Measurements from ENCODE around the gene PKIB.

PKIB gene

GRCh38 chr6:122718616-122719015 is 108.4 kb downstream of the PKIB start:
- Histone ChIP-seq H3K27me3 (replicated peaks; ENCODE audit: insufficient read depth, low read length) (no peaks in the 10 kb centered on the region), H3K4me1 (ENCODE audit: low read length) (no peaks in the 10 kb centered on the region), H3K9me3 (replicated peaks; ENCODE audit: insufficient read depth, low read length) (no peaks in the 10 kb centered on the region), H3K9ac (ENCODE audit: low read length) (no peak overlapping the region), H3K9me2 (replicated peaks; ENCODE audit: insufficient read depth, low read length) (no peaks in the 10 kb centered on the region), H4K20me1 (ENCODE audit: insufficient read depth, low read length) (no peaks in the 10 kb centered on the region), H3F3A (ENCODE audit: insufficient read depth, low read length) (no peaks in the 10 kb centered on the region), H3K79me2 (ENCODE audit: low read length) (no peaks in the 10 kb centered on the region), H3K4me3 (ENCODE audit: low read length) (no peak overlapping the region), H3K36me3 (replicated peaks; ENCODE audit: insufficient read depth, low read length) (no peaks in the 10 kb centered on the region), H3K4me2 (ENCODE audit: low read depth, low read length) (no peak overlapping the region), H2AFZ (ENCODE audit: low read length) (no peak overlapping the region), H3K27ac (ENCODE audit: low read length) (no peak overlapping the region)
- no peak for DNase-seq
- TF ChIP-seq EZH2phosphoT487 (IDR thresholded peaks at IDR 0.05; ENCODE audit: low read length) (no peak), EZH2 (optimal IDR thresholded peaks at IDR 0.05; ENCODE audit: low read depth, low read length) (no peak), CTCF (IDR thresholded peaks at IDR 0.05; ENCODE audit: low read length) (no peak)

GRCh38 chr6:122719176-122719575 is 109.0 kb downstream of the PKIB start:
- no peak for TF ChIP-seq EZH2 (optimal IDR thresholded peaks at IDR 0.05; ENCODE audit: low read depth, low read length)
- Histone ChIP-seq H3F3A (ENCODE audit: insufficient read depth, low read length) (no peaks in the 10 kb centered on the region), H3K27me3 (replicated peaks; ENCODE audit: insufficient read depth, low read length) (no peaks in the 10 kb centered on the region), H3K4me1 (ENCODE audit: low read length) (no peaks in the 10 kb centered on the region), H4K20me1 (ENCODE audit: insufficient read depth, low read length) (no peaks in the 10 kb centered on the region), H2AFZ (ENCODE audit: low read length) (no peak overlapping the region), H3K27ac (ENCODE audit: low read length) (no peak overlapping the region), H3K9me2 (replicated peaks; ENCODE audit: insufficient read depth, low read length) (no peaks in the 10 kb centered on the region), H3K79me2 (ENCODE audit: low read length) (no peaks in the 10 kb centered on the region), H3K9me3 (replicated peaks; ENCODE audit: insufficient read depth, low read length) (no peaks in the 10 kb centered on the region), H3K4me2 (ENCODE audit: low read depth, low read length) (no peak overlapping the region), H3K36me3 (replicated peaks; ENCODE audit: insufficient read depth, low read length) (no peaks in the 10 kb centered on the region), H3K9ac (ENCODE audit: low read length) (no peak overlapping the region), H3K4me3 (ENCODE audit: low read length) (no peak overlapping the region)
- DNase-seq: no peak

- no peaks in the 10 kb centered on the region for H3K27me3 ChIP-seq (replicated peaks; ENCODE audit: insufficient read depth, low read length)
- no peak overlapping the region for H3K4me2 ChIP-seq (ENCODE audit: low read depth, low read length)
- H3K79me2 ChIP-seq (ENCODE audit: low read length): no peaks in the 10 kb centered on the region
- no peaks in the 10 kb centered on the region for H3K4me1 ChIP-seq (ENCODE audit: low read length)
- no peaks in the 10 kb centered on the region for H3K36me3 ChIP-seq (replicated peaks; ENCODE audit: insufficient read depth, low read length)
- H3K27ac ChIP-seq (ENCODE audit: low read length): no peak overlapping the region
- no peaks in the 10 kb centered on the region for H3F3A ChIP-seq (ENCODE audit: insufficient read depth, low read length)
- H4K20me1 ChIP-seq (ENCODE audit: insufficient read depth, low read length): no peaks in the 10 kb centered on the region
- no peaks in the 10 kb centered on the region for H3K9me3 ChIP-seq (replicated peaks; ENCODE audit: insufficient read depth, low read length)
- H3K4me3 ChIP-seq (ENCODE audit: low read length): no peak overlapping the region
- H3K9me2 ChIP-seq (replicated peaks; ENCODE audit: insufficient read depth, low read length): no peaks in the 10 kb centered on the region
- no peak overlapping the region for H2AFZ ChIP-seq (ENCODE audit: low read length)
- no peak for TF ChIP-seq EZH2 (optimal IDR thresholded peaks at IDR 0.05; ENCODE audit: low read depth, low read length)
- TF ChIP-seq EZH2phosphoT487 (IDR thresholded peaks at IDR 0.05; ENCODE audit: low read length): no peak
- TF ChIP-seq CTCF (IDR thresholded peaks at IDR 0.05; ENCODE audit: low read length): no peak
- DNase-seq: no peak
- H3K9ac ChIP-seq (ENCODE audit: low read length): no peak overlapping the region
These were observed 112.5 kb downstream of the PKIB start for GRCh38 chr6:122722746-122723145.

- Histone ChIP-seq H3F3A (ENCODE audit: insufficient read depth, low read length) (no peaks in the 10 kb centered on the region), H3K4me3 (ENCODE audit: low read length) (no peak overlapping the region), H3K4me2 (ENCODE audit: low read depth, low read length) (no peak overlapping the region), H3K9me3 (replicated peaks; ENCODE audit: insufficient read depth, low read length) (no peaks in the 10 kb centered on the region), H3K4me1 (ENCODE audit: low read length) (no peaks in the 10 kb centered on the region), H3K9ac (ENCODE audit: low read length) (no peak overlapping the region), H3K79me2 (ENCODE audit: low read length) (no peaks in the 10 kb centered on the region), H2AFZ (ENCODE audit: low read length) (no peak overlapping the region), H3K9me2 (replicated peaks; ENCODE audit: insufficient read depth, low read length) (no peaks in the 10 kb centered on the region), H3K36me3 (replicated peaks; ENCODE audit: insufficient read depth, low read length) (no peaks in the 10 kb centered on the region), H4K20me1 (ENCODE audit: insufficient read depth, low read length) (no peaks in the 10 kb centered on the region), H3K27ac (ENCODE audit: low read length) (no peak overlapping the region), H3K27me3 (replicated peaks; ENCODE audit: insufficient read depth, low read length) (no peaks in the 10 kb centered on the region)
- DNase-seq: peak; percentile 28
- TF ChIP-seq CTCF (IDR thresholded peaks at IDR 0.05; ENCODE audit: low read length) (peak; percentile 45), EZH2 (optimal IDR thresholded peaks at IDR 0.05; ENCODE audit: low read depth, low read length) (no peak)
These were observed 116.4 kb downstream of the PKIB start for GRCh38 chr6:122726649-122727048.
